B cell (primary cell): ENCODE measurements around the gene GTF3A. TPM values are rescaled to one million over a fixed set of nuclear protein-coding genes. Genes with fewer than 3 reads are reported as not detected.
"Not testable (repeated sequence)": the region's sequence is repeated elsewhere in the genome, so short reads cannot be mapped to it uniquely, and the experiment has no call there.

Source experiments
- ATAC-seq: fragments of 200-7000 bp; cut with Tn5 transposase; one replicate; pipeline ENCODE4 v1.10.0; 2021; ENCODE audit warnings: low read depth, mild to moderate bottlenecking, moderate number of reproducible peaks, moderate library complexity
- CTCF ChIA-PET: fragments of 350-600 bp; sonication (Branson Sonifier 250); formaldehyde crosslinking; loops from one replicate; lab custom pipeline; 2021; ENCODE audit warnings: antibody characterized with exemption, inconsistent platforms; lab: Charles Lee
- POLR2A ChIA-PET: fragments of 350-600 bp; sonication (Branson Sonifier 250); formaldehyde crosslinking; loops from one replicate; lab custom pipeline; 2021; ENCODE audit warnings: antibody characterized with exemption; lab: Charles Lee
- DNase-seq: peaks from one replicate; pipeline ENCODE4 v3.0.0; 2013
- H2AFZ ChIP-seq: 2 replicates; pipeline ENCODE4 v1.6.1; 2012; ENCODE audit warnings: mild to moderate bottlenecking, low read depth, low read length; ENCODE audit not compliant: insufficient read depth, poor library complexity, severe bottlenecking
- H3K27ac ChIP-seq, 2 donors: 1 replicate in 1 of 2; 2 replicates in 1 of 2; pipeline ENCODE4 v1.5.1; 2012 to 2013; ENCODE audit warnings: low read length in 2 of 2, mild to moderate bottlenecking in 2 of 2, moderate library complexity in 1 of 2
- H3K27me3 ChIP-seq, 4 experiments: fragments of 200-600 bp in 1 of 4; sonication (generic) in 1 of 4; replicated peaks in 1 of 4; 1 replicate in 2 of 4; 2 replicates in 2 of 4; pipeline versions ENCODE4 v1.6.1 to v1.7.0; 2013 to 2016; ENCODE audit warnings: low read length in 3 of 4, mild to moderate bottlenecking in 2 of 4, mixed read lengths in 1 of 4, moderate library complexity in 1 of 4; ENCODE audit not compliant: insufficient read depth in 4 of 4, control insufficient read depth in 3 of 4; ENCODE audit errors: control extremely low read depth in 1 of 4
- H3K36me3 ChIP-seq, 2 experiments: replicated peaks in 1 of 2; 1 replicate in 1 of 2; 2 replicates in 1 of 2; pipeline versions ENCODE4 v1.6.1 to v1.7.1; 2013; ENCODE audit warnings: low read length in 1 of 2; ENCODE audit not compliant: insufficient read depth in 2 of 2, control insufficient read depth in 1 of 2; ENCODE audit errors: control extremely low read depth in 1 of 2, extremely low read depth in 1 of 2
- H3K4me1 ChIP-seq, 2 donors: fragments of 200-600 bp in 1 of 2; sonication (generic) in 1 of 2; 1 replicate in 1 of 2; 2 replicates in 1 of 2; pipeline versions ENCODE4 v1.5.1 to v1.6.1; 2013 to 2017; ENCODE audit warnings: low read length in 2 of 2; ENCODE audit not compliant: control insufficient read depth in 2 of 2, insufficient read depth in 2 of 2
- H3K4me2 ChIP-seq: replicated peaks from 2 replicates; pipeline ENCODE3; 2012; ENCODE audit warnings: mild to moderate bottlenecking, low read depth, low read length; ENCODE audit not compliant: poor library complexity, severe bottlenecking
- H3K4me3 ChIP-seq, 5 experiments: fragments of 200-600 bp in 1 of 5; sonication (generic) in 1 of 5; 1 replicate in 3 of 5; 2 replicates in 2 of 5; pipeline versions ENCODE4 v1.5.1 to v1.7.0; 2011 to 2016; ENCODE audit warnings: low read length in 4 of 5, mild to moderate bottlenecking in 4 of 5, low read depth in 2 of 5, control low read depth in 1 of 5, moderate library complexity in 1 of 5; ENCODE audit not compliant: insufficient read depth in 1 of 5; ENCODE audit errors: control extremely low read depth in 1 of 5, extremely low read depth in 1 of 5
- H3K79me2 ChIP-seq: fragments of 200-600 bp; sonication (generic); one replicate; pipeline ENCODE4 v1.6.0; 2016; ENCODE audit warnings: low read length; ENCODE audit not compliant: control insufficient read depth, insufficient read depth
- H3K9ac ChIP-seq: fragments of 200-600 bp; sonication (generic); 2 replicates; pipeline ENCODE4 v1.6.1; 2017; ENCODE audit warnings: mild to moderate bottlenecking, low read length, moderate library complexity
- H3K9me3 ChIP-seq, 3 donors: one replicate each; pipeline versions ENCODE4 v1.6.1 to v1.7.1; 2013; ENCODE audit warnings: low read length in 2 of 3; ENCODE audit not compliant: control insufficient read depth in 2 of 3, insufficient read depth in 1 of 3; ENCODE audit errors: control extremely low read depth in 1 of 3
- H4K20me1 ChIP-seq: 2 replicates; pipeline ENCODE4 v1.6.0; 2012; ENCODE audit warnings: mild to moderate bottlenecking, low read length; ENCODE audit not compliant: insufficient read depth, control insufficient read depth, poor library complexity, severe bottlenecking
- H3K27ac Mint-ChIP-seq: one replicate; pipeline ENCODE4 v1.8.0; 2021; ENCODE audit warnings: mixed read lengths
- H3K27me3 Mint-ChIP-seq: one replicate; pipeline ENCODE4 v1.8.0; 2021; ENCODE audit warnings: mixed read lengths
- H3K4me1 Mint-ChIP-seq: one replicate; pipeline ENCODE4 v1.8.0; 2021; ENCODE audit warnings: mixed read lengths
- H3K4me3 Mint-ChIP-seq: one replicate; pipeline ENCODE4 v1.8.0; 2021; ENCODE audit warnings: mixed read lengths
- H3K9me3 Mint-ChIP-seq: one replicate; pipeline ENCODE4 v1.8.0; 2022; ENCODE audit warnings: mixed read lengths; ENCODE audit not compliant: insufficient read depth
- EZH2 ChIP-seq: IDR thresholded peaks from 2 replicates; pipeline ENCODE4 v1.6.1; 2012; ENCODE audit warnings: borderline replicate concordance, low read depth, mild to moderate bottlenecking, moderate library complexity, low read length; ENCODE audit not compliant: insufficient read depth, poor library complexity, severe bottlenecking
- WGBS: methylation state at CpG from one replicate; pipeline ENCODE4 v1.1.5; 2013; ENCODE audit warnings: missing lambda C conversion rate; ENCODE audit not compliant: insufficient coverage; 5-methylcytosine and 5-hydroxymethylcytosine counted together
- intact Hi-C: fragments of 100-400 bp; cut with micrococcal nuclease; formaldehyde crosslinking; loops from one replicate; pipeline ENCODE4 v1.10.0; 2022
- polyA plus RNA-seq: library from polyadenylated mRNA; depleted of rRNA; stranded (reverse); fragments of >200 nt; gene quantifications from 2 replicates; pipeline ENCODE4 v1.2.3, GENCODE V29; 2012
- total RNA-seq, 2 donors: library from RNA; stranded (reverse); fragments of 120-200 nt in 1 of 2; gene quantifications; 1 replicate in 1 of 2; 2 replicates in 1 of 2; pipeline versions ENCODE4 v1.2.3 to v1.2.4, GENCODE V29; 2013 to 2022
- TF ChIP-seq, protein P1 (sequence below): fragments of 200-600 bp; IDR thresholded peaks from one replicate; pipeline ENCODE4 v1.8.0; 2022; ENCODE audit warnings: antibody characterized with exemption, mild to moderate bottlenecking

Gene GTF3A
- total and polyA plus RNA-seq, 2 donors (not counting 1 experiment from before 2014, with no cell fraction given) = 122 to 169 TPM

DNA sequence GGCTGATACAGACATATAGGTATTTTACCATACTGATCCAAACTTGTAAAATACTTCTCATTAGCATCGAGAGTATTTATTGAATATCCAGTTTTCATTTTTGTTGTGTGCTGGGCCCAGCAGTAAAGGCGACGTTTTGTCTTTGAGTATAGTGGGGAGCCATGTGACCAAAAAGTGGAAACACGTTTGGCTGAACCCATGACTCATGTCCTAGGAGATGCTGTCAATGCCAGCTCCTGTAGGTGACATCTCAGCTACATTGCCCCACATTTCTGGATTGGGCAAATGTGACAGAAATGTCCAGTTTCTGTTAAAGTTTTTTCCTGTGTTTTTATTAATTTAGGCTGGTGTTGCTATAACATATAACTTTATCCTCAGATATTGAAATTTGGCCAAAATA is 26.1 kb upstream of the GTF3A start:
- ChIA-PET POLR2A (no interaction called here), CTCF (no interaction called here)
- Histone ChIP-seq H3K27ac (no peak overlapping the region), H3K36me3 (no peaks in the 10 kb centered on the region), H4K20me1 (no peaks in the 10 kb centered on the region), H3K79me2 (no peaks in the 10 kb centered on the region), H3K4me3 (no peak overlapping the region), H3K27me3 (peaks cover 0 to 7% (median 3%) of the 10 kb centered on the region in 4 experiments), H3K9me3 (peaks cover 0 to 5% (median 0%) of the 10 kb centered on the region in 3 donors), H3K9ac (no peak overlapping the region), H2AFZ (no peak overlapping the region), H3K4me2 (no peak overlapping the region), H3K4me1 (peaks cover 5 to 7% of the 10 kb centered on the region in 2 donors)
- no peak for DNase-seq
- intact Hi-C loops = no loop called here
- TF ChIP-seq, protein P1, sequence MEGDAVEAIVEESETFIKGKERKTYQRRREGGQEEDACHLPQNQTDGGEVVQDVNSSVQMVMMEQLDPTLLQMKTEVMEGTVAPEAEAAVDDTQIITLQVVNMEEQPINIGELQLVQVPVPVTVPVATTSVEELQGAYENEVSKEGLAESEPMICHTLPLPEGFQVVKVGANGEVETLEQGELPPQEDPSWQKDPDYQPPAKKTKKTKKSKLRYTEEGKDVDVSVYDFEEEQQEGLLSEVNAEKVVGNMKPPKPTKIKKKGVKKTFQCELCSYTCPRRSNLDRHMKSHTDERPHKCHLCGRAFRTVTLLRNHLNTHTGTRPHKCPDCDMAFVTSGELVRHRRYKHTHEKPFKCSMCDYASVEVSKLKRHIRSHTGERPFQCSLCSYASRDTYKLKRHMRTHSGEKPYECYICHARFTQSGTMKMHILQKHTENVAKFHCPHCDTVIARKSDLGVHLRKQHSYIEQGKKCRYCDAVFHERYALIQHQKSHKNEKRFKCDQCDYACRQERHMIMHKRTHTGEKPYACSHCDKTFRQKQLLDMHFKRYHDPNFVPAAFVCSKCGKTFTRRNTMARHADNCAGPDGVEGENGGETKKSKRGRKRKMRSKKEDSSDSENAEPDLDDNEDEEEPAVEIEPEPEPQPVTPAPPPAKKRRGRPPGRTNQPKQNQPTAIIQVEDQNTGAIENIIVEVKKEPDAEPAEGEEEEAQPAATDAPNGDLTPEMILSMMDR = no peak
- TF ChIP-seq EZH2 = no peak
- Mint-ChIP-seq H3K4me3 (no peak overlapping the region), H3K4me1 (peaks cover 8% of the 10 kb centered on the region), H3K9me3 (no peaks in the 10 kb centered on the region), H3K27ac (no peak overlapping the region), H3K27me3 (peaks cover 8% of the 10 kb centered on the region)
- WGBS = 68% methylated on average over 3 of the region's 4 CpGs
- no peak for ATAC-seq

DNA sequence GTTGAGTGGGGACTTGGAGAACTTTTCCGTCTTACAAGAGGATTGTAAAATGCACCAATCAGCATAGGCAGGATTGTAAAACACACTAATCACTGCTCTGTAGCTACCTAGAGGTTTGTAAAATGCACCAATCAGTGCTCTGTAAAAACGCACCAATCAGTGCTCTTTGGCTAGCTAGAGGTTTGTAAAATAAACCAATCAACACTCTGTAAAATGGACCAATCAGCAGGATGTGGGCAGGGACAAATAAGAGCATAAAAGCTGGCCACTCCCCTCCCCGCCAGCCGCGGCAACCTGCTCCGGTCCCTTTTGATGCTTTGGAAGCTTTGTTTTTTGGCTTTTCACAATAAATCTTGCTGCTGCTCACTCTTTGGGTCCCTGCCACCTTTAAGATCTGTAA is 24.0 kb upstream of the GTF3A start:
- H3K27ac Mint-ChIP-seq, H3K36me3 ChIP-seq, H3K27ac ChIP-seq, H3K27me3 Mint-ChIP-seq, intact Hi-C loops, H3K79me2 ChIP-seq, DNase-seq, H2AFZ ChIP-seq, H3K9ac ChIP-seq, H3K4me3 Mint-ChIP-seq, H4K20me1 ChIP-seq, H3K4me3 ChIP-seq, H3K9me3 ChIP-seq, H3K4me1 Mint-ChIP-seq, H3K4me1 ChIP-seq, H3K27me3 ChIP-seq, H3K4me2 ChIP-seq, POLR2A ChIA-PET, ATAC-seq, H3K9me3 Mint-ChIP-seq: not testable (repeated sequence)
- 82% methylated on average over 5 of the region's 6 CpGs for WGBS
- CTCF ChIA-PET = interaction anchor here (1.2 to 8.0 kb wide), 3 partner anchors 25 to 427 kb away, joined by 5 to 119 read pairs (median 7); no protein-coding TSS in a partner anchor
